IMR-90 (cell line): Measurements from ENCODE around the gene OSER1. TPM values are rescaled to one million over a fixed set of nuclear protein-coding genes. Genes with fewer than 3 reads are reported as not detected.

ENCODE experiments used
- ATAC-seq: fragments of 200-7000 bp; cut with Tn5 transposase; 2 replicates; pipeline ENCODE4 v1.9.1; 2020; ENCODE audit warnings: low read depth, mild to moderate bottlenecking, moderate library complexity
- BruUV-seq: library from RNA; stranded (reverse); fragments of 400-500 nt; replicated peaks from 2 replicates; lab custom pipeline; 2021; lab: Mats Ljungman, UMichigan
- CTCF ChIA-PET: fragments of 300-600 bp; formaldehyde crosslinking; extraction: SDS; loops from one replicate; lab custom pipeline; 2021; ENCODE audit warnings: antibody characterized with exemption; lab: Yijun Ruan, JAX
- POLR2A ChIA-PET: fragments of 300-600 bp; sonication (Branson Sonifier 250); formaldehyde crosslinking; loops from one replicate; lab custom pipeline; 2022; ENCODE audit warnings: antibody characterized with exemption; ENCODE audit not compliant: unreplicated experiment; lab: Charles Lee
- DNase-seq: peaks from one replicate; pipeline ENCODE4 v3.0.0; 2013
- H2AFZ ChIP-seq: replicated peaks from 2 replicates; pipeline ENCODE3; 2013; ENCODE audit warnings: low read length, mild to moderate bottlenecking; ENCODE audit not compliant: poor library complexity
- H2AK5ac ChIP-seq: 2 replicates; pipeline ENCODE4 v1.6.1; 2013; ENCODE audit warnings: low read depth, low read length, inconsistent platforms
- H2AK9ac ChIP-seq: replicated peaks from 2 replicates; pipeline ENCODE3; 2013; ENCODE audit warnings: mild to moderate bottlenecking, low read depth, low read length, moderate library complexity; ENCODE audit not compliant: poor library complexity
- H2BK120ac ChIP-seq: 2 replicates; pipeline ENCODE4 v1.6.1; 2013; ENCODE audit warnings: low read depth, low read length, inconsistent platforms
- H2BK15ac ChIP-seq: 3 replicates; pipeline ENCODE4 v1.6.1; 2013; ENCODE audit warnings: low read depth, low read length, inconsistent platforms
- H2BK20ac ChIP-seq: 2 replicates; pipeline ENCODE4 v1.6.1; 2013; ENCODE audit warnings: low read depth, mild to moderate bottlenecking, inconsistent platforms, low read length, moderate library complexity
- H2BK5ac ChIP-seq: 2 replicates; pipeline ENCODE4 v1.6.1; 2013; ENCODE audit warnings: mild to moderate bottlenecking, low read depth, low read length, inconsistent platforms; ENCODE audit not compliant: poor library complexity, severe bottlenecking
- H3K14ac ChIP-seq: replicated peaks from 2 replicates; pipeline ENCODE4 v1.6.1; 2013; ENCODE audit warnings: low read depth, low read length, inconsistent platforms
- H3K18ac ChIP-seq: 2 replicates; pipeline ENCODE4 v1.6.1; 2013; ENCODE audit warnings: low read depth, low read length, control low read depth
- H3K23ac ChIP-seq: 2 replicates; pipeline ENCODE4 v1.6.1; 2013; ENCODE audit warnings: low read depth, low read length, inconsistent platforms
- H3K27ac ChIP-seq: 2 replicates; pipeline ENCODE4 v1.5.1; 2013; ENCODE audit warnings: mild to moderate bottlenecking, control low read depth, low read length; ENCODE audit not compliant: insufficient read depth
- H3K27me3 ChIP-seq: 2 replicates; pipeline ENCODE4 v1.6.1; 2013; ENCODE audit warnings: low read length; ENCODE audit not compliant: control insufficient read depth, insufficient read depth
- H3K36me3 ChIP-seq: 2 replicates; pipeline ENCODE4 v1.6.1; 2013; ENCODE audit warnings: low read length, mixed read lengths; ENCODE audit not compliant: control insufficient read depth, insufficient read depth
- H3K4ac ChIP-seq: 2 replicates; pipeline ENCODE4 v1.6.1; 2013; ENCODE audit warnings: low read depth, low read length, inconsistent platforms
- H3K4me1 ChIP-seq: 2 replicates; pipeline ENCODE4 v1.6.1; 2013; ENCODE audit warnings: low read length, mixed read lengths; ENCODE audit not compliant: control insufficient read depth, insufficient read depth
- H3K4me2 ChIP-seq: 2 replicates; pipeline ENCODE4 v1.6.1; 2013; ENCODE audit warnings: low read depth, mild to moderate bottlenecking, control low read depth, low read length, moderate library complexity
- H3K4me3 ChIP-seq: 2 replicates; pipeline ENCODE4 v1.5.1; 2013; ENCODE audit warnings: low read depth, mild to moderate bottlenecking, control low read depth, low read length, moderate library complexity; ENCODE audit not compliant: insufficient read depth
- H3K56ac ChIP-seq: 2 replicates; pipeline ENCODE4 v1.6.1; 2013; ENCODE audit warnings: low read length, inconsistent platforms; ENCODE audit not compliant: insufficient read depth; ENCODE audit errors: extremely low read depth
- H3K79me1 ChIP-seq, 2 experiments: 2 replicates each; pipeline ENCODE4 v1.6.1; 2013; ENCODE audit warnings: low read length in 2 of 2, inconsistent platforms in 1 of 2, low read depth in 1 of 2
- H3K9ac ChIP-seq: 2 replicates; pipeline ENCODE4 v1.6.1; 2013; ENCODE audit warnings: low read depth, low read length, control low read depth
- H3K9me1 ChIP-seq: 2 replicates; pipeline ENCODE4 v1.6.1; 2013; ENCODE audit warnings: low read length, inconsistent platforms; ENCODE audit not compliant: insufficient read depth
- H3K9me3 ChIP-seq: 2 replicates; pipeline ENCODE4 v1.6.1; 2013; ENCODE audit warnings: low read length; ENCODE audit not compliant: control insufficient read depth, insufficient read depth
- H4K20me1 ChIP-seq: 2 replicates; pipeline ENCODE4 v1.6.1; 2013; ENCODE audit warnings: low read length, inconsistent platforms; ENCODE audit not compliant: insufficient read depth
- H4K5ac ChIP-seq: 2 replicates; pipeline ENCODE4 v1.6.1; 2013; ENCODE audit warnings: mild to moderate bottlenecking, low read depth, low read length, control low read depth
- H4K8ac ChIP-seq, 2 experiments: 2 replicates each; pipeline ENCODE4 v1.6.1; 2013; ENCODE audit warnings: low read depth in 2 of 2, low read length in 2 of 2, control low read depth in 1 of 2, inconsistent platforms in 1 of 2
- H4K91ac ChIP-seq: 2 replicates; pipeline ENCODE4 v1.6.1; 2013; ENCODE audit warnings: low read depth, low read length, inconsistent platforms; ENCODE audit not compliant: insufficient read depth
- ELK1 ChIP-seq: fragments of 150-350 bp; IDR thresholded peaks from 2 replicates; pipeline ENCODE4 v1.6.1; 2016; ENCODE audit warnings: low read depth, mild to moderate bottlenecking, low read length, moderate library complexity, borderline replicate concordance
- FOS ChIP-seq: fragments of 150-350 bp; IDR thresholded peaks from 2 replicates; pipeline ENCODE4 v1.6.1; 2016; ENCODE audit warnings: low read depth, low read length
- POLR2A ChIP-seq: IDR thresholded peaks from 2 replicates; pipeline ENCODE4 v1.6.1; 2012; ENCODE audit warnings: mild to moderate bottlenecking, low read depth, low read length
- RAD21 ChIP-seq: IDR thresholded peaks from 2 replicates; pipeline ENCODE4 v1.6.1; 2012; ENCODE audit warnings: low read length, improper control_type of control experiment
- WGBS, 2 experiments: methylation state at CpG; one replicate each; pipeline versions ENCODE4 v1.1.5 to v1.1.7; 2013; ENCODE audit warnings: missing lambda C conversion rate in 2 of 2; ENCODE audit not compliant: insufficient read length in 1 of 2; ENCODE audit errors: extremely low coverage in 2 of 2; 5-methylcytosine and 5-hydroxymethylcytosine counted together
- dilution Hi-C: fragments of 300-500 bp; cut with HindIII; formaldehyde crosslinking; loops from one replicate; pipeline ENCODE4 v1.14.3; 2018; ENCODE audit warnings: low sequenced_read_pairs; ENCODE audit not compliant: unreplicated experiment
- in situ Hi-C: fragments of 300-500 bp; cut with MboI; formaldehyde crosslinking; loops from 3 replicates; pipeline ENCODE4 v1.14.3; 2019; ENCODE audit warnings: low sequenced_read_pairs, inconsistent platforms, mixed read lengths
- intact Hi-C: fragments of 100-400 bp; cut with micrococcal nuclease; formaldehyde crosslinking; loops from 2 replicates; pipeline ENCODE4 v1.10.0; 2022
- polyA plus RNA-seq, 3 experiments: library from polyadenylated mRNA; depleted of rRNA; stranded (reverse); fragments of >200 nt; gene quantifications; 2 replicates each; pipeline ENCODE4 v1.2.3, GENCODE V29; 2012; ENCODE audit warnings: low replicate concordance in 1 of 3
- total RNA-seq: library from RNA; depleted of rRNA; stranded (reverse); fragments of >200 nt; gene quantifications from 2 replicates; pipeline ENCODE4 v1.2.3, GENCODE V29; 2012

The OSER1 gene
- total and polyA plus RNA-seq, 2 of the 4 experiments (the other 2 are of a cell fraction) = 32.6 to 70.6 TPM

DNA sequence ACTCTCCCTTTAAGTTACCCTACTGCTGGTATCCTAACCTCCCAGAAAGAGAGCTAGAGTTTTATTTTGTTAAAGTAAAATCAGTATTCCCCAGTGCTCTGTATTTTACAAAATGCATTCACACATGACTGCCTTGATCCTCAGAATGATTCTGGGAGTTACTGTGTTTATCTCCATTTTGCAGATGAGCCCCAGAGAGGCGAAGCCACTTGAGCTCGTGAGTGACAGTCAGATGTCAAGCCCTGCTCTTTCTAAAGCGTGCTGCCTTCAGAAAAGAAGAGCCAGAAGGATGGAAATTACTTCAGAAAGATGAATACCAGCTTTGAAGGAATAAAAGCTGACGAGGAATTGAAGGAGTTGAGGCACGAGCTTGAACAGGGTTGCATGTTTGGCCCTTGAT lies 14.1 kb upstream of the OSER1 start:
- H3K23ac ChIP-seq = no peak overlapping the region
- no peak overlapping the region for H3K4ac ChIP-seq
- dilution Hi-C loops (no loop called here), in situ Hi-C loops (no loop called here), intact Hi-C loops (no loop called here)
- H3K9me3 ChIP-seq = no peaks in the 10 kb centered on the region
- no peaks in the 10 kb centered on the region for H3K9me1 ChIP-seq
- no peak overlapping the region for H3K4me2 ChIP-seq
- H3K4me3 ChIP-seq = no peak overlapping the region
- no peaks in the 10 kb centered on the region; the same call in none of the 2 replicates for H3K27me3 ChIP-seq
- H3K56ac ChIP-seq = no peak overlapping the region
- CTCF ChIA-PET = interaction anchor here (1.3 to 2.0 kb wide), 2 partner anchors 9 to 87 kb away, joined by 4 read pairs; partner anchors contain the start of gene FITM2
- no peak overlapping the region for H2BK5ac ChIP-seq
- WGBS, 2 experiments = 44% methylated on average over 3 of the region's 5 CpGs; no CpG with 5 or more reads in 1 of the 2 experiments
- no peaks in the 10 kb centered on the region for H3K36me3 ChIP-seq
- H2BK20ac ChIP-seq = no peak overlapping the region
- no peak for ATAC-seq
- no peak overlapping the region for H3K18ac ChIP-seq
- no peak overlapping the region for H4K5ac ChIP-seq
- H2BK15ac ChIP-seq = no peak overlapping the region
- no peaks in the 10 kb centered on the region for H3K4me1 ChIP-seq
- H4K8ac ChIP-seq = no peak overlapping the region
- no peak for TF ChIP-seq ELK1
- no peak for TF ChIP-seq FOS
- no peak for TF ChIP-seq RAD21
- no peak for TF ChIP-seq POLR2A
- no TSS peak for BruUV-seq
- no peak overlapping the region for H2BK120ac ChIP-seq
- DNase-seq = no peak
- H3K9ac ChIP-seq = no peak overlapping the region
- H4K91ac ChIP-seq = no peak overlapping the region
- no peaks in the 10 kb centered on the region for H3K79me1 ChIP-seq
- no peak overlapping the region for H2AFZ ChIP-seq
- H4K20me1 ChIP-seq = no peaks in the 10 kb centered on the region
- no peak overlapping the region for H3K14ac ChIP-seq
- POLR2A ChIA-PET = no interaction called here
- H2AK5ac ChIP-seq = no peak overlapping the region
- no peak overlapping the region for H3K27ac ChIP-seq
- H2AK9ac ChIP-seq = no peak overlapping the region
